GM21360 (cell line): ENCODE results near the gene RDX.
"Not testable (repeated sequence)": the region's sequence is repeated elsewhere in the genome, so short reads cannot be mapped to it uniquely, and the experiment has no call there.

Experiments
- ATAC-seq: cut with Tn5 transposase; IDR thresholded peaks from one replicate; pipeline ENCODE4 v1.9.1; 2021; ENCODE audit warnings: mild to moderate bottlenecking, moderate library complexity; ENCODE audit not compliant: unreplicated experiment

The RDX gene

GRCh38 chr11:110207123-110207522 is 89.3 kb downstream of the RDX start:
- ATAC-seq = no peak

DNA sequence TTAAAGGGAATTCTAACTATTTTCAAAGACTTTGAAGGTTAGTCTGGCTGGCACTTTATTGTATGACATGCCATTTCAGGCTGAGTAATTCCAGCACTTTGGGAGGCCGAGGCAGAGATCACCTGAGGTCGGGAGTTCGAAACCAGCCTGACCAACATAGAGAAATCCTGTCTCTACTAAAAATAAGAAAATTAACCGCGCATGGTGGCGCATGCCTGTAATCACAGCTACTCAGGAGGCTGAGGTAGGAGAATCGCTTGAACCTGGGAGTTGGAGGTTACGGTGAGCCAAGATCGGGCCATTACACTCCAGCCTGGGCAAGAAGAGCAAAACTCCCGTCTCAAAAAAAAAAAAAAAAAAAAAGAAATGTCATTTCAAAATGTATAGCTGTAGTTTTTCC is 95.6 kb downstream of the RDX start:
- no peak for ATAC-seq

GRCh38 chr11:110200241-110200640 is 96.2 kb downstream of the RDX start:
- no peak for ATAC-seq

DNA sequence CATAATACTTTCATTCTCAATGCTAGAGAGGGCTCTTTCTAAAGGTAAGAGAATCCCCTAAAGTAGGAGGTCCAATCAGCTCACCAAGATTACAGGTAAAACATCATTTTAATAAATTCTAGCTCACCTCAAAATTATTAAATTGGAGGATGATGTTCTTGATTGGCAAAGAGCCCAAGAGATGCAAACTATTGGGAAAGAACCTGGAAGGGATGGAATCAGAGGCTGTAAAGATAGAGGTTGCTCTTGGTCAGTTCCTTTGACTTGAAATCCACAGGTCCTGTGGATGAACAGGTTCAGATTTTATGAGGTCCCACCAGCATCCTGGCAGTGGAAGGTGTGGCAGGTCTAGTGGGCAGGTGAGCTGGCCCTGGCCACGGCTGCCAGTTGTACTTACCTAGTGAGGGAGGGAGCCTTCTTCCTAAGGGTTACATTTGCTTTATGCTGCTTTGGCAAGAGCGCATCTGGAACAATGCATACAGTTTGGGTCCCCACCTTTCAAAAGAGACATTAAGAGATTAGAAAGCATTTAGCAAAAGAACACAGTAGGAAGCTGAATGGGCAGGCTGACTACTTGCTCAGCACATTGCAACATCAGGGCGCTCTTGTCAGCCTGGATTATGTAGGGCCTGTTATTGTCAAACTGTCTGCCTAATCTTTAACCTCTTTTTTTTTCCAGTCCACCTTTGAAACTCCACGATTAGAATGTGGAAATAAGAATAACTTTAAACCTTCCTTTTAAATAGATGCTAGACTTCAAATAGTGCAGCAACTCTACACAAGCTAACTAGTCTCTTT is 97.0 kb downstream of the RDX start:
- no peak for ATAC-seq

GRCh38 chr11:110198031-110198729 is 98.2 kb downstream of the RDX start:
- ATAC-seq = no peak

DNA sequence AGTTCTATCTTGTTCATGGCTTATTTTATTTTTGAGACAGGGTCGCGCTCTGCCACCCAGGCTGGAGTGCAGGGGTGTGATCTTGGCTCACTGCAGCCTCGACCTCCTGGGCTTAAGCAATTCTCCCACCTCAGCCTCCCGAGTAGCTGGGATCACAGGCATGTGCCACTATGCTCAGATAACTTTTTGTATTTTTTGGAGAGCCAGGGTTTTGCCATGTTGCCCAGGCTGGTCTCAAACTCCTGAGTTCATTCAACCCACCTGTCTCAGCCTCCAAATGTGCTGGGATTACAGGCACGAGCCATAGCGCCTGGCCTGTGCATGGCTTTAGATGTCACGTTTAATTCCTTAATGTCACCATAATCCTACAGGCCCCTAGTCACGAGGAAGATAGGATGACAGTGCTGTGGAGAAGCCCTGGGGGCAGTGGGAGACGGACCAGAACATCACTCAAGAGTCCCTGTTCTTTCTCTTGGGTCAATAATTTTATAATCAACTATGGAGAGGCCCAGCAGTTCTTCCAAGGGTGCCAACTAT is 99.5 kb downstream of the RDX start:
- no peak for ATAC-seq

GRCh38 chr11:110196241-110196754 is 100.1 kb downstream of the RDX start:
- ATAC-seq = no peak

GRCh38 chr11:110194211-110194766 is 102.1 kb downstream of the RDX start:
- not testable (repeated sequence) for ATAC-seq

DNA sequence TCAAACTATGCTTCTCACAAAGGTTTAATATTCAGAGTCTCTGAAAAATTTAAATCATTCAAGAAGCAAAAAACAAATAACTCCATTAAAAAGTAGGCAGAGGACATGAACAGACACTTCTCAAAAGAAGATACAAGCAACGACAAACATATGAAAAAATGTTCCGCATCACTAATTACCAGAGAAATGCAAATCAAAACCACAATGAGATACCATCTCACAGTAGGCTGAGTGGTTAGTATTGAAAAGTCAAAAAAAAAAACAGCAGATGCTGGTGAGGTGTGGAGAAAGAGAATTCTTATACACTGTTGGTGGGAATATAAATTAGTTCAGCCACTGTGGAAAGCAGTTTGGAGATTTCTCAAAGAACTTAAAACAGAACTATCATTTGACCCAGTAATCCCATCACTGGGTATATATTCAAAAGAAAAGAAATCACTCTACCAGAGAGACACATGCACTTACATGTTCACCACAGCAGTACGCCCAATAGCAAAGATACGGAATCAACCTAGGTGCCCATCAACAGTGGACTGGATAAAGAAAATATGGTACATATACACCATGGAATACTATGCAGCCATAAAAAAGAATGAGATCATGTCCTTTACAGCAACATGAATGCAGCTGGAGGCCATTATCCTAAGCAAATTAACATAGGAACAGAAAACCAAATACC is 103.7 kb downstream of the RDX start:
- ATAC-seq = peak; percentile 66

DNA sequence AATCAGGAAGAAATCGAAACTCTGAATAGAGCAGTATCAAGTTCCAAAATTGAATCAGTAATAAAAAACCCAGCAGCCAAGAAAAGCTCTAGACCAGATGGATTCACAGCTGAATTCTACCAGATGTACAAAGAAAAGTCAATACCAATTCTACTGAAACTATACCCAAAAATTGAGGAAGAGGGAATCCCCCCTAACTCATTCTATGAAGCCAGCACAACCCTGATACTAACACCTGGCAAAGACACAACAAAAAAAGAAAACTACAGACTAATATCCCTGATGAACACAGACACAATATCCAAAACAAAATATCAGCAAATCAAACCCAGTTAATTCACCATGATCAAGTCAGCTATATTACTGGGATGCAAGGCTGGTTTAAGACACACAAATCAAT is 105.5 kb downstream of the RDX start:
- no peak for ATAC-seq

GRCh38 chr11:110187731-110188130 is 108.7 kb downstream of the RDX start:
- no peak for ATAC-seq

- no peak for ATAC-seq
These were observed 109.5 kb downstream of the RDX start for GRCh38 chr11:110186867-110187266.

DNA sequence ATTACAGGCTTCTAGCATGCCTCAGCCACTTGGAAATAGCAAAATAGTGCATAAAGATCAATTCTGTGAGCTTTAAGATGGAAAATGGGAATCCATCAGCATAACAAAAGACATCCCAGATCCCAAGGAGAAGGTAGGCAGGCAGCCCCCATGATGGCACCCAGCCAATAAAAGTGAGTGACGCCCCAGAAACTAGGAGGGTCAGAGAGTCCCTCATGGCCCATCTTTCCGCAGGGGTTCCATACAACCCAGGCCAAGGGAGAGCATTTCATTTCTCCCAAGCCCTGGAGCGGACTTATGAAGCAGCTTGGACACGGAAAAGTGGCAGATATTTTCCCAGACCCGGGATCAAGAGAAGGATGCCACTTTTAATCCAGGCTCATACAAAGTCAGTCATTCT is 110.0 kb downstream of the RDX start:
- no peak for ATAC-seq

DNA sequence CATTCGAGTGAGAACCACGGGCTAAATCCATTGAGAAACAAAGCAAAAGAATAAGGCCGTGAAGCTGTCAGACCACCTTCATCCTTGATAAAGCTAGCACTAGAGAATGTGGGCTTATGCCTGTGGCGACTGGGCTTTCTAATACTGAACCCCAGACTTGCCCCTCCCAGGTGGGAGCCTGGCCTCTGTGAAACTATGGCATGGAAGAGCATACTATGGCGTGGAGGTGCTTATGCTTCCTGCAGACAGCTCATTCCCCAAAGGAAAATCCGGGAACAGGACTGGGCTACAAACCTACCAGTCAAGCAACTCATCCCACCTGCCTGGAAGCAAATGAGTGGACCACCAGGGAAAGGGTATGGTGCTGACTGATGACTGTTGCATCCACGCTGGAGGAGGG is 110.8 kb downstream of the RDX start:
- ATAC-seq = no peak

GRCh38 chr11:110185121-110185591 is 111.3 kb downstream of the RDX start:
- ATAC-seq = no peak

GRCh38 chr11:110184456-110184855 is 112.0 kb downstream of the RDX start:
- no peak for ATAC-seq

- ATAC-seq = no peak
These were observed 113.5 kb downstream of the RDX start for GRCh38 chr11:110182886-110183285.

- no peak for ATAC-seq
These were observed 117.3 kb downstream of the RDX start for GRCh38 chr11:110179064-110179463.

DNA sequence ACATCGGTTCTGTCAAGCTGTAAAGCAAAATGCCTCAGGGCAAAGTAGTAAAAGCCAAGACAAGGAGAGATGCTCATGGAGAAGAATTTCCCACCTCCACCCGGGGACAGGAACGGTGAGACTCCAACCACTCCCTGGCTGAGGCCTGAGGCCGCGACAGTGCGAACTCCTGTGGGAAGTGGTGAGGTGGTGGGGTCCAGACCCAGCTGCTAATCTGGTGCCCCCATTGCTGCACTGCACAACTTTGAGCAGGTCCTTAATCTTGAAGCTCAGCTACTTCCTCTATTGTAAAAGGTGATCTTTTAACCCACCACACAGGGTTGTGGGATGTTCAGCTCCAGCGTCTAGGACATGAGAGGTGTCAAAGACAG is 119.3 kb downstream of the RDX start:
- no peak for ATAC-seq

DNA sequence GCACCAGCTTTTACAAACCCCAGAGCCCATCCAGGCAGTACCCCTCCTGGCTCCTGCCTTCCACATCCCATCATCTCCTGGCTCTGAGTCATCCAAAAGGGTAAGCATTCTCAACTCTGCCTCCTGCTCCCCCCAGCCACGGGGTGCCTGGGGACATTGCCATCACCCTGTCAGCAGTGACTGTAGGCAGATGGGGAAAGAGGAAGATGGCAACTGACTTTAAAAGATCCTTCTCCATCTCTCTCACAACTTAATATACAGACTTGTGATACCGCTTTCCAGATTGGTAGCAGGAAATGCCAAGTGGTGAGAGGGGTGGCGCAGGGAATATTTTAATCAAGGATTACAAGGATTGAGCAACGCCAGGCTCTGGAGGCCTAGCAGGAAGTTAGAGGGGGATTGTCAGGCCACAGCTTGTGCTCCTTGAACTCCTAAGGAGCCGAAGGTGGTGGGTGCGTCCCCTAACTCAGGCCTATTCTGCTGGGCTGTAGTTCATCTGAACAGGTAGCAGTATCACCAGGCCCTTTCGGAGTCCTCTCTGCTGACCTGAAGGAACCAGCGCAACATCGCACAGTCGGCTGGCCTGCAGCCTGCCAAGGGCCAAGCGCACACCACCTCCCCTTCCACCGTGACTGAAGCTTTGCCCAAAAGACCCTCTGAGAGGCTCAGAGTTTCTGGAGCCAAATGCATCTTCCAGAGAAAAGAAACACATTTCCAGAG is 119.9 kb downstream of the RDX start:
- no peak for ATAC-seq
